ENCODE measurements around the gene MTRFR. TPM values are rescaled to one million over a fixed set of nuclear protein-coding genes. Genes with fewer than 3 reads are reported as not detected.
A peak's percentile ranks its signal among the peaks of the same experiment; 100 is the strongest.
"Not testable (repeated sequence)": the region's sequence is repeated elsewhere in the genome, so short reads cannot be mapped to it uniquely, and the experiment has no call there.

Gene MTRFR
- total RNA-seq, 4 donors from 2014 or later = 9.2 to 25.8 (median 12.9) TPM

DNA sequence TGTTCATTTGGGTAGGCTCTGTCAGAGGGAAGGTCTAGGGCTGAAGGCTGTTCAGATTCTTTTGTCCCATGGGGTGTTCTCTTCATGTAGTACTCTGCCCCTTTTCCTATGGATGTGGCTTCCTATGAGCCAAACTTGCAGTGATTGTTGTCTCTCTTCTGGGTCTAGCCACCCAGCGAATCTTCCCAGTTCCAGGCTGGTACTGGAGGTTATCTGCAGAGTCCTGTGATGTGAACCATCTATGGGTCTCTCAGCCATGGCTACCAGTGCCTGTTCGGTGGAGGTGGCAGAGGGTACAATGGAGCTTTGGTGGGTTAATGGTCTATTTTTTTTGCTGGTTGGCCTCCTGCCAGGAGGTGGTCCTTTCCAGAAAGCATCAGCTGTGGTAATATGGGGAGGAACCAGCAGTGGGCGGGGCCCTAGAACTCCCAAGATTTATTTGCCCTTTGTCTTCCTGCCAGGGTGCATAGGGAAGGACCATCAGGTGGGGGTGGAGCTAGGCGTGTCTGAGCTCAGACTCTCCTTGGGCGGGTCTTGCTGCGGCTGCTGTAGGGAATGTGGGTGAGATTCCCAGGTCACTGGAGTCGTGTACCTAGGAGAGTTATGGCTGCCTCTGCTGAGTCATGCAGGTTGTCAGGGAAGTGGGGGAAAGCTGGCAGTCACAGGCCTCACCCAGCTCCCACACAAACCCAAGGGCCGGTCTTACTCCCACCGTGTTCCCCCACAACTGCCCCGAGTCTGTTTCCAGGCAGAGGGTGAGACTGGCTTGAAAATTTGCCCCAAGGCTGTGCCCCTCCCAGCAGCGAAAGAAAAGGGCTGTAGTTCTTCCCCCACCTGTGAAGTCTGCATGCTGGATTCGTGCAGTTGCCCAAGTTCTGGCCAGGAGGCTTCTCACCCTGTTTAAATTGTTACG lies 17.5 kb downstream of the MTRFR start:
- H3K36me3 ChIP-seq = peaks cover 0 to 35% of the 10 kb centered on the region in 2 donors
- no peaks in the 10 kb centered on the region for H3K27me3 ChIP-seq
- H3K4me1 ChIP-seq = peaks cover 0 to 44% (median 12%) of the 10 kb centered on the region in 3 donors
- WGBS, 2 donors (ENCODE audit: low coverage in 1 of 2) = 75 to 92% methylated on average over 7 to 8 of the region's 13 CpGs
- no peaks in the 10 kb centered on the region for H3K9me3 ChIP-seq
- H3K27ac ChIP-seq = peak overlapping the region in 1 of 4 donors; percentile 33
- ATAC-seq = no peak
- TF ChIP-seq POLR2AphosphoS5 (IDR thresholded peaks at IDR 0.05) (no peak), EP300 (IDR thresholded peaks at IDR 0.05) (no peak), POLR2A (IDR thresholded peaks at IDR 0.05) (no peak)
- TF ChIP-seq, protein P1, sequence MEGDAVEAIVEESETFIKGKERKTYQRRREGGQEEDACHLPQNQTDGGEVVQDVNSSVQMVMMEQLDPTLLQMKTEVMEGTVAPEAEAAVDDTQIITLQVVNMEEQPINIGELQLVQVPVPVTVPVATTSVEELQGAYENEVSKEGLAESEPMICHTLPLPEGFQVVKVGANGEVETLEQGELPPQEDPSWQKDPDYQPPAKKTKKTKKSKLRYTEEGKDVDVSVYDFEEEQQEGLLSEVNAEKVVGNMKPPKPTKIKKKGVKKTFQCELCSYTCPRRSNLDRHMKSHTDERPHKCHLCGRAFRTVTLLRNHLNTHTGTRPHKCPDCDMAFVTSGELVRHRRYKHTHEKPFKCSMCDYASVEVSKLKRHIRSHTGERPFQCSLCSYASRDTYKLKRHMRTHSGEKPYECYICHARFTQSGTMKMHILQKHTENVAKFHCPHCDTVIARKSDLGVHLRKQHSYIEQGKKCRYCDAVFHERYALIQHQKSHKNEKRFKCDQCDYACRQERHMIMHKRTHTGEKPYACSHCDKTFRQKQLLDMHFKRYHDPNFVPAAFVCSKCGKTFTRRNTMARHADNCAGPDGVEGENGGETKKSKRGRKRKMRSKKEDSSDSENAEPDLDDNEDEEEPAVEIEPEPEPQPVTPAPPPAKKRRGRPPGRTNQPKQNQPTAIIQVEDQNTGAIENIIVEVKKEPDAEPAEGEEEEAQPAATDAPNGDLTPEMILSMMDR (IDR thresholded peaks at IDR 0.05) = no peak
- no peak overlapping the region for H3K4me3 ChIP-seq

DNA sequence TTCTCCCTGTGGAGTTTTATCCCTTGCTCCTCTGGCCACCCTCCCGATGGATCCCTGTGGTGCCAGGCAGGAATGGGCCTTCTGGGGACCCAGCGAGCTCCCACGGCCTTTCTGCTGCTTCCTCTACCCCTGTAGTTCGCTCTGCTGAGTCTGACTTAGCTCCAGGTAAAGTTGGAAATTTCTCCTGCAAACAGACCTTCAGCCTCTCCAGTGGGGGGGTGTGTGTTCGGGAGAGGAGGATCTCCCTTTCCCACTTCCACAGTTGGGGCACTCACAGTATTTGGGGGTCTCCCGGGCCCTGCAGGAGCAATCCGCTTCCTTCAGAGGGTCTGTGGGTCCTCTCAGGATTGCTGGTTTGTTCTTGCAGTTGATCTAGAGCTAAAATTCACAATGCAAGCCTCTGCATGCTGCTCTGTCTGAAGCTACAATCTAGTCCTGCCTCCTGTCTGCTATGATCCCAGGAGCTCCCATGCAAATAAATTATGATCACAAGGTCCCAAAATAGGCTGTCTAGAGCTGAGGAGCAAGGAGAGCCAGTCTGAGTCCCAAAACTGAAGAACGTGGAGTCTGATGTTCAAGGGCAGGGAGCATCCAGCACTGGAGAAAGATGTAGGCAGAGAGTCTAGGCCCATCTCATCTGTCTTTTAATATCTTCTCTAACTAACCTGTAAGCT lies 18.3 kb downstream of the MTRFR start:
- Histone ChIP-seq H3K4me1 (peaks cover 0 to 44% (median 12%) of the 10 kb centered on the region in 3 donors), H3K27ac (no peak overlapping the region), H3K27me3 (no peaks in the 10 kb centered on the region), H3K4me3 (no peak overlapping the region), H3K9me3 (no peaks in the 10 kb centered on the region), H3K36me3 (peaks cover 0 to 43% of the 10 kb centered on the region in 2 donors)
- ATAC-seq = no peak
- 43 to 90% methylated on average over 1 to 4 of the region's 8 CpGs for WGBS, 2 donors (ENCODE audit: low coverage in 1 of 2)
- no peak for TF ChIP-seq POLR2A (IDR thresholded peaks at IDR 0.05)
- no peak for TF ChIP-seq POLR2AphosphoS5 (IDR thresholded peaks at IDR 0.05)
- no peak for TF ChIP-seq EP300 (IDR thresholded peaks at IDR 0.05)
- TF ChIP-seq, protein P1 (IDR thresholded peaks at IDR 0.05) = no peak

DNA sequence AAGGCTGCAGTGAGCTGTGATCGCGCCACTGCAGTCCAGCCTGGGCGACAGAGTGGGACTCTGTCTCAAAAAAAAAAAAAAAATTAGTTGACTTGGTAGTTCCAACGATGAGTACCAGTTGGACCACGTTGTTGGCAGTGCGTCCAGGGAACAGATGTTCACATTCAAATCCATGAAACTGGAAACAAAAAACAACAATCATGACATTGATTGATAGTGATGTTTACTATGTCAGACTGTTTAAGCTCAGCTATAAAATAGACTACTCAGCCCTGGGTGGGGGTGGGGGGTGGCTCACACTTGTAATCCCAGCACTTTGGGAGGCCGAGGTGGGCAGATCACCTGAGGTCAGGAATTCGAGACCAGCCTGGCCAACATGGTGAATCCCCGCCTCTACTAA lies 19.1 kb downstream of the MTRFR start:
- WGBS, 2 donors (ENCODE audit: low coverage in 1 of 2) = 31 to 66% methylated on average over 3 to 5 of the region's 9 CpGs
- peaks cover 0 to 44% (median 12%) of the 10 kb centered on the region in 3 donors for H3K4me1 ChIP-seq
- H3K27me3 ChIP-seq, ATAC-seq, H3K9me3 ChIP-seq, H3K4me3 ChIP-seq, H3K27ac ChIP-seq: not testable (repeated sequence)
- peaks cover 0 to 51% of the 10 kb centered on the region in 2 donors for H3K36me3 ChIP-seq

DNA sequence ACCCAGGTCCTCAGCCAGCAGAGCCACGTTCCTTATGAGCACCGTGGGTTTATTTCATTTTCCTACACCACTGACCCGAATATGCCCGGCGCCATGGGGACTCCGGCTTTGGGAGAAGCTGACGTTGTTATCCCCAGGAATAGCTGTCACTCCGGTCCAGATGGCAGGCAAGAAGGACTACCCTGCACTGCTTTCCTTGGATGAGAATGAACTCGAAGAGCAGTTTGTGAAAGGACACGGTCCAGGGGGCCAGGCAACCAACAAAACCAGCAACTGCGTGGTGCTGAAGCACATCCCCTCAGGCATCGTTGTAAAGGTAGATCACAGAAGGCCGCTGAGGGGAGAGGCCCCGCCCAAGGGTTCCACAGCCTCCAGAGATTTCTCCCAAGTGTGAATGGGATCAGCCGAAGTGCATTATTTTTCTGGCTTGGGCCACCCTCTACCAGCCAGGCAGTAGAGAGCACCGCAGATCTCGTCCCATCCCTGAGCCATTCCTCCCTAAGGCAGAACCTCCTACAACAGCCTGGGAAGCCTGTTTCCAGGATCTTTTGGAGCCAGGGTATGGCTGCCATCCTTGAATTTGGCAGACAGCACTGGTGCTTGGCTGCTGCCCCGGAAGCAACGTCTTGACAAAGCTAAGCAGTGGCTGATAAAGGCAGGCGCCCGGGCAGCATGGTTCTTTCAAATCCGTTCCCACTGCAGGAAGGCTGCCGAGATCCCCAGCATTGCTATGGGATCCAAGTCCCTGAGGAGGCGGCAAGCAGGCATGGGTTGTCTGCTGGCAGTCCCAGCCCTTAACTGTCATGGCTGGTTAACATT lies 20.6 kb downstream of the MTRFR start:
- peak overlapping the region in 1 of 4 donors; percentile 27 for H3K27ac ChIP-seq
- WGBS, 2 donors (ENCODE audit: low coverage in 1 of 2) = 69 to 74% methylated on average over 10 of the region's 24 CpGs
- ATAC-seq = peak; percentile 41
- H3K27me3 ChIP-seq = no peaks in the 10 kb centered on the region
- peaks cover 0 to 60% of the 10 kb centered on the region in 2 donors for H3K36me3 ChIP-seq
- H3K4me1 ChIP-seq = peaks cover 0 to 39% (median 12%) of the 10 kb centered on the region in 3 donors
- TF ChIP-seq EP300 (IDR thresholded peaks at IDR 0.05) (no peak), POLR2AphosphoS5 (IDR thresholded peaks at IDR 0.05) (no peak), POLR2A (IDR thresholded peaks at IDR 0.05) (no peak)
- TF ChIP-seq, protein P1 (IDR thresholded peaks at IDR 0.05) = no peak
- H3K4me3 ChIP-seq = no peak overlapping the region
- no peaks in the 10 kb centered on the region for H3K9me3 ChIP-seq

Measured in gastroesophageal sphincter (tissue), 4 donors.